H1 (cell line): ENCODE measurements around the gene ARHGAP22. TPM values are rescaled to one million over a fixed set of nuclear protein-coding genes. Genes with fewer than 3 reads are reported as not detected.

Experiments used
- CTCF ChIA-PET: fragments of 300-600 bp; sonication (Branson Sonifier 250); formaldehyde crosslinking; loops from one replicate; lab custom pipeline; 2021; ENCODE audit not compliant: partially characterized antibody; lab: Charles Lee
- POLR2A ChIA-PET: fragments of 300-600 bp; sonication (Branson Sonifier 250); formaldehyde crosslinking; loops from one replicate; lab custom pipeline; 2021; ENCODE audit warnings: inconsistent platforms; ENCODE audit not compliant: partially characterized antibody; lab: Charles Lee
- DNase-seq, 2 experiments: peaks; one replicate each; pipeline versions ENCODE4 v3.0.0 to v3.0.0-alpha.2; 2010 to 2022; ENCODE audit warnings: low spot score in 2 of 2, low read depth in 1 of 2, mixed read lengths in 1 of 2
- FAIRE-seq: peaks from 2 replicates; lab custom pipeline; 2011; peaks lifted over from hg19 to GRCh38; lab: Jason Lieb, UNC
- H2AFZ ChIP-seq: 2 replicates; pipeline ENCODE4 v1.8.1; 2012; ENCODE audit warnings: low read length, inconsistent platforms
- H2AK5ac ChIP-seq: 2 replicates; pipeline ENCODE4 v1.6.1; 2013; ENCODE audit warnings: low read depth, low read length
- H2BK120ac ChIP-seq: replicated peaks from 2 replicates; pipeline ENCODE3; 2013; ENCODE audit warnings: low read depth, low read length, inconsistent platforms
- H2BK12ac ChIP-seq: 2 replicates; pipeline ENCODE4 v1.6.1; 2013; ENCODE audit warnings: low read depth, low read length
- H2BK15ac ChIP-seq: 2 replicates; pipeline ENCODE4 v1.6.1; 2013; ENCODE audit warnings: low read length
- H2BK20ac ChIP-seq: 2 replicates; pipeline ENCODE4 v1.6.1; 2013; ENCODE audit warnings: low read length
- H2BK5ac ChIP-seq: 2 replicates; pipeline ENCODE4 v1.6.1; 2013; ENCODE audit warnings: low read depth, low read length
- H3K14ac ChIP-seq: 2 replicates; pipeline ENCODE4 v1.6.1; 2013; ENCODE audit warnings: inconsistent platforms; ENCODE audit not compliant: insufficient read length
- H3K18ac ChIP-seq: 2 replicates; pipeline ENCODE4 v1.6.1; 2013; ENCODE audit warnings: low read length; ENCODE audit errors: extremely low read depth
- H3K23ac ChIP-seq: 2 replicates; pipeline ENCODE4 v1.6.1; 2013; ENCODE audit warnings: inconsistent platforms; ENCODE audit not compliant: insufficient read length
- H3K23me2 ChIP-seq: 2 replicates; pipeline ENCODE4 v1.6.1; 2013; ENCODE audit warnings: low read depth, low read length
- H3K27ac ChIP-seq: 2 replicates; pipeline ENCODE4 v1.6.1; 2011; ENCODE audit warnings: low read depth, low read length, inconsistent platforms
- H3K27me3 ChIP-seq, 4 experiments: replicated peaks in 1 of 4; 1 replicate in 1 of 4; 2 replicates in 3 of 4; pipeline versions ENCODE4 v1.6.1 to v1.8.1; 2011 to 2013; ENCODE audit warnings: low read length in 3 of 4, mild to moderate bottlenecking in 3 of 4, inconsistent platforms in 2 of 4, mixed read lengths in 2 of 4, moderate library complexity in 1 of 4; ENCODE audit not compliant: control insufficient read depth in 3 of 4, insufficient read depth in 3 of 4; ENCODE audit errors: extremely low read depth in 1 of 4
- H3K36me3 ChIP-seq, 4 experiments: 2 replicates each; pipeline versions ENCODE4 v1.6.1 to v1.8.1; 2011 to 2013; ENCODE audit warnings: mild to moderate bottlenecking in 4 of 4, low read length in 3 of 4, moderate library complexity in 2 of 4, control low read depth in 1 of 4, inconsistent platforms in 1 of 4; ENCODE audit not compliant: insufficient read depth in 4 of 4, control insufficient read depth in 2 of 4
- H3K4ac ChIP-seq: replicated peaks from 2 replicates; pipeline ENCODE3; 2013; ENCODE audit warnings: low read length, low read depth, mixed read lengths, inconsistent platforms; ENCODE audit not compliant: insufficient read length
- H3K4me1 ChIP-seq, 4 experiments: replicated peaks in 1 of 4; 1 replicate in 1 of 4; 2 replicates in 3 of 4; pipeline versions ENCODE4 v1.6.1 to v1.8.1; 2011 to 2013; ENCODE audit warnings: low read length in 3 of 4, inconsistent platforms in 2 of 4, mixed read lengths in 1 of 4; ENCODE audit not compliant: insufficient read depth in 4 of 4, control insufficient read depth in 3 of 4
- H3K4me2 ChIP-seq, 2 experiments: 2 replicates each; pipeline versions ENCODE4 v1.6.1 to v1.8.1; 2011 to 2013; ENCODE audit warnings: low read depth in 2 of 2, low read length in 2 of 2, control low read depth in 1 of 2, inconsistent platforms in 1 of 2, mild to moderate bottlenecking in 1 of 2; ENCODE audit not compliant: insufficient read depth in 1 of 2
- H3K4me3 ChIP-seq, 4 experiments: fragments of 200-600, 300-600 bp in 1 of 4; sonication (generic), shearing (Covaris generic), sonication (Bioruptor Twin) in 1 of 4; 2 replicates each; pipeline versions ENCODE4 v1.5.1 to v1.8.1; 2011 to 2016; ENCODE audit warnings: low read length in 4 of 4, low read depth in 3 of 4, control low read depth in 2 of 4, inconsistent platforms in 2 of 4, mild to moderate bottlenecking in 2 of 4, mixed read lengths in 1 of 4, moderate library complexity in 1 of 4; ENCODE audit not compliant: insufficient read depth in 2 of 4; ENCODE audit errors: extremely low read depth in 1 of 4
- H3K56ac ChIP-seq: replicated peaks from 2 replicates; pipeline ENCODE3; 2013; ENCODE audit warnings: low read depth, mild to moderate bottlenecking, mixed read lengths, low read length, inconsistent platforms; ENCODE audit not compliant: insufficient read length
- H3K79me1 ChIP-seq: 2 replicates; pipeline ENCODE4 v1.6.1; 2013; ENCODE audit warnings: low read depth, low read length, control low read depth
- H3K79me2 ChIP-seq, 2 experiments: 2 replicates each; pipeline versions ENCODE4 v1.6.1 to v1.8.1; 2012 to 2013; ENCODE audit warnings: low read length in 2 of 2, mild to moderate bottlenecking in 2 of 2, inconsistent platforms in 1 of 2; ENCODE audit not compliant: insufficient read depth in 2 of 2, control insufficient read depth in 1 of 2
- H3K9ac ChIP-seq, 4 experiments: replicated peaks in 1 of 4; 1 replicate in 1 of 4; 2 replicates in 3 of 4; pipeline versions ENCODE4 v1.6.1 to v1.8.1; 2011 to 2013; ENCODE audit warnings: low read depth in 3 of 4, low read length in 3 of 4, control low read depth in 2 of 4, mild to moderate bottlenecking in 2 of 4, moderate library complexity in 2 of 4, inconsistent platforms in 1 of 4; ENCODE audit errors: extremely low read depth in 1 of 4
- H3K9me3 ChIP-seq, 2 experiments: 2 replicates each; pipeline versions ENCODE4 v1.6.1 to v1.8.1; 2012 to 2013; ENCODE audit warnings: mild to moderate bottlenecking in 2 of 2, moderate library complexity in 2 of 2, control low read depth in 1 of 2, inconsistent platforms in 1 of 2, low read depth in 1 of 2, low read length in 1 of 2, mixed read lengths in 1 of 2; ENCODE audit not compliant: insufficient read depth in 2 of 2
- H4K20me1 ChIP-seq, 2 experiments: replicated peaks in 1 of 2; 2 replicates each; pipeline versions ENCODE3 to v1.8.1; 2011 to 2013; ENCODE audit warnings: inconsistent platforms in 2 of 2, low read length in 2 of 2, mild to moderate bottlenecking in 1 of 2; ENCODE audit not compliant: insufficient read depth in 2 of 2, control insufficient read depth in 1 of 2
- H4K5ac ChIP-seq: 2 replicates; pipeline ENCODE4 v1.6.1; 2013; ENCODE audit warnings: low read length, low read depth, mixed read lengths, inconsistent platforms; ENCODE audit not compliant: insufficient read length
- H4K8ac ChIP-seq: 2 replicates; pipeline ENCODE4 v1.8.0; 2013; ENCODE audit warnings: mild to moderate bottlenecking, moderate library complexity, low read length, inconsistent platforms; ENCODE audit not compliant: insufficient read depth; ENCODE audit errors: extremely low read depth
- H4K91ac ChIP-seq: replicated peaks from 2 replicates; pipeline ENCODE3; 2013; ENCODE audit warnings: low read length, mixed read lengths, inconsistent platforms; ENCODE audit not compliant: insufficient read length
- CBX5 ChIP-seq: fragments of 300-800, 300-1000 bp; sonication (generic); IDR thresholded peaks from 2 replicates; pipeline ENCODE4 v1.7.1; 2016; ENCODE audit warnings: antibody characterized with exemption, low read length, low read depth
- CHD1 ChIP-seq: IDR thresholded peaks from 2 replicates; pipeline ENCODE4 v1.6.1; 2012; ENCODE audit warnings: low read depth, low read length, improper control_type of control experiment
- CHD2 ChIP-seq: IDR thresholded peaks from 2 replicates; pipeline ENCODE4 v1.6.1; 2012; ENCODE audit warnings: low read length, improper control_type of control experiment
- CREB1 ChIP-seq: IDR thresholded peaks from 2 replicates; pipeline ENCODE4 v1.6.1; 2012; ENCODE audit warnings: inconsistent platforms
- E2F6 ChIP-seq: IDR thresholded peaks from 2 replicates; pipeline ENCODE4 v1.6.1; 2012; ENCODE audit warnings: inconsistent platforms
- GABPA ChIP-seq: IDR thresholded peaks from 2 replicates; pipeline ENCODE4 v1.6.1; 2011; ENCODE audit warnings: mild to moderate bottlenecking, low read length, moderate library complexity, borderline replicate concordance; ENCODE audit not compliant: insufficient read depth
- HDAC6 ChIP-seq: IDR thresholded peaks from one replicate; pipeline ENCODE4 v1.7.1; 2012; ENCODE audit warnings: low read depth, mild to moderate bottlenecking, inconsistent platforms, low read length, moderate library complexity
- KDM5A ChIP-seq: fragments of 200-600 bp; IDR thresholded peaks from 2 replicates; pipeline ENCODE4 v1.7.1; 2012; ENCODE audit warnings: mild to moderate bottlenecking, low read length, inconsistent platforms, mixed read lengths
- PHF8 ChIP-seq: fragments of 200-600 bp; sonication (generic); conservative IDR thresholded peaks from 2 replicates; pipeline ENCODE4 v1.7.1; 2012; ENCODE audit warnings: low read depth, mild to moderate bottlenecking, inconsistent platforms, low read length, moderate library complexity
- WGBS, 2 experiments: shearing (Covaris generic) in 1 of 2; methylation state at CpG; one replicate each; pipeline versions ENCODE4 v1.1.6 to v1.1.7; 2013 to 2015; ENCODE audit warnings: low lambda C conversion rate in 2 of 2, mixed read lengths in 2 of 2, inconsistent platforms in 1 of 2, low coverage in 1 of 2, missing lambda C conversion rate in 1 of 2; ENCODE audit not compliant: insufficient replicate concordance in 2 of 2, insufficient coverage in 1 of 2, insufficient read length in 1 of 2; ENCODE audit errors: extremely low coverage in 1 of 2, missing lambda C conversion rate in 1 of 2; 5-methylcytosine and 5-hydroxymethylcytosine counted together
- polyA plus RNA-seq, 7 experiments: library from polyadenylated mRNA; depleted of rRNA in 3 of 7; stranded (reverse) in 5 of 7; unstranded in 2 of 7; fragments of >200 nt in 5 of 7; fragments of 200-250 nt in 2 of 7; gene quantifications; 1 replicate in 5 of 7; 2 replicates in 1 of 7; 4 replicates in 1 of 7; pipeline versions ENCODE4 v1.2.1 to v1.2.3, GENCODE V29; 2011 to 2013; ENCODE audit warnings: missing spikeins in 2 of 7, mixed read lengths in 2 of 7
- total RNA-seq: library from RNA; stranded (reverse); fragmentation: NEBNext Ultra II Directional; extraction: Animal tissue kit (Norgen Biotek cat#: 25700); gene quantifications from 2 replicates; pipeline ENCODE4 v1.2.1, GENCODE V29; 2021

Gene ARHGAP22
- total and polyA plus RNA-seq, 2 of the 8 experiments (the other 6 are each of a cell fraction or from before 2014, with no cell fraction given) = 3.6 to 11.2 TPM

GRCh38 chr10:48410503-48410902 is 194.4 kb downstream of the ARHGAP22 start:
- H3K79me2 ChIP-seq = no peaks in the 10 kb centered on the region
- no peaks in the 10 kb centered on the region for H3K4me1 ChIP-seq
- FAIRE-seq = no peak
- no peak overlapping the region for H3K4me3 ChIP-seq
- H3K9me3 ChIP-seq = 0 out of 4 replicates have a peak, but pooled peaks cover 0 to 3% of the 10 kb centered on the region in 2 experiments
- H4K20me1 ChIP-seq = no peaks in the 10 kb centered on the region
- H2BK12ac ChIP-seq = no peak overlapping the region
- H3K4me2 ChIP-seq = no peak overlapping the region
- no peak overlapping the region for H3K23ac ChIP-seq
- H3K9ac ChIP-seq = no peak overlapping the region
- H3K79me1 ChIP-seq = no peaks in the 10 kb centered on the region
- H3K4ac ChIP-seq = no peak overlapping the region
- no peak overlapping the region for H4K91ac ChIP-seq
- no peak overlapping the region for H2BK120ac ChIP-seq
- H2BK15ac ChIP-seq = no peak overlapping the region
- DNase-seq = no peak
- H2BK5ac ChIP-seq = no peak overlapping the region
- CTCF ChIA-PET = no interaction called here
- WGBS, 2 experiments = 95% methylated on average over 6 of the region's 6 CpGs; no CpG with 5 or more reads in 1 of the 2 experiments
- POLR2A ChIA-PET = no interaction called here
- H3K27ac ChIP-seq = no peak overlapping the region
- H3K36me3 ChIP-seq = peaks cover 0 to 20% (median 9%) of the 10 kb centered on the region in 4 experiments; a peak in 5 of 8 replicates
- no peak overlapping the region for H3K56ac ChIP-seq
- H3K14ac ChIP-seq = no peak overlapping the region
- no peak overlapping the region for H4K8ac ChIP-seq
- H2BK20ac ChIP-seq = no peak overlapping the region
- no peaks in the 10 kb centered on the region for H3K23me2 ChIP-seq
- no peak overlapping the region for H4K5ac ChIP-seq
- H2AK5ac ChIP-seq = no peak overlapping the region
- no peak overlapping the region for H3K18ac ChIP-seq
- no peak overlapping the region for H2AFZ ChIP-seq
- no peaks in the 10 kb centered on the region for H3K27me3 ChIP-seq
- TF ChIP-seq GABPA = no peak
- no peak for TF ChIP-seq CHD2
- TF ChIP-seq KDM5A = no peak
- no peak for TF ChIP-seq CREB1
- no peak for TF ChIP-seq CBX5
- no peak for TF ChIP-seq CHD1
- TF ChIP-seq PHF8 = no peak
- TF ChIP-seq HDAC6 = no peak
- TF ChIP-seq E2F6 = no peak
